ENCODE results near the gene CIB4.

Gene CIB4

GRCh38 chr2:26674002-26674751 is 33.0 kb upstream of the CIB4 start:
- TF ChIP-seq, protein P1, sequence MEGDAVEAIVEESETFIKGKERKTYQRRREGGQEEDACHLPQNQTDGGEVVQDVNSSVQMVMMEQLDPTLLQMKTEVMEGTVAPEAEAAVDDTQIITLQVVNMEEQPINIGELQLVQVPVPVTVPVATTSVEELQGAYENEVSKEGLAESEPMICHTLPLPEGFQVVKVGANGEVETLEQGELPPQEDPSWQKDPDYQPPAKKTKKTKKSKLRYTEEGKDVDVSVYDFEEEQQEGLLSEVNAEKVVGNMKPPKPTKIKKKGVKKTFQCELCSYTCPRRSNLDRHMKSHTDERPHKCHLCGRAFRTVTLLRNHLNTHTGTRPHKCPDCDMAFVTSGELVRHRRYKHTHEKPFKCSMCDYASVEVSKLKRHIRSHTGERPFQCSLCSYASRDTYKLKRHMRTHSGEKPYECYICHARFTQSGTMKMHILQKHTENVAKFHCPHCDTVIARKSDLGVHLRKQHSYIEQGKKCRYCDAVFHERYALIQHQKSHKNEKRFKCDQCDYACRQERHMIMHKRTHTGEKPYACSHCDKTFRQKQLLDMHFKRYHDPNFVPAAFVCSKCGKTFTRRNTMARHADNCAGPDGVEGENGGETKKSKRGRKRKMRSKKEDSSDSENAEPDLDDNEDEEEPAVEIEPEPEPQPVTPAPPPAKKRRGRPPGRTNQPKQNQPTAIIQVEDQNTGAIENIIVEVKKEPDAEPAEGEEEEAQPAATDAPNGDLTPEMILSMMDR (IDR thresholded peaks at IDR 0.05; ENCODE audit: control insufficient read depth, insufficient read depth, low read depth, low read length, missing control alignments), result no peak
- no peak for DNase-seq (ENCODE audit: low read depth)
- H3K4me3 ChIP-seq (ENCODE audit: control insufficient read depth, low read depth, low read length), result no peak overlapping the region

DNA sequence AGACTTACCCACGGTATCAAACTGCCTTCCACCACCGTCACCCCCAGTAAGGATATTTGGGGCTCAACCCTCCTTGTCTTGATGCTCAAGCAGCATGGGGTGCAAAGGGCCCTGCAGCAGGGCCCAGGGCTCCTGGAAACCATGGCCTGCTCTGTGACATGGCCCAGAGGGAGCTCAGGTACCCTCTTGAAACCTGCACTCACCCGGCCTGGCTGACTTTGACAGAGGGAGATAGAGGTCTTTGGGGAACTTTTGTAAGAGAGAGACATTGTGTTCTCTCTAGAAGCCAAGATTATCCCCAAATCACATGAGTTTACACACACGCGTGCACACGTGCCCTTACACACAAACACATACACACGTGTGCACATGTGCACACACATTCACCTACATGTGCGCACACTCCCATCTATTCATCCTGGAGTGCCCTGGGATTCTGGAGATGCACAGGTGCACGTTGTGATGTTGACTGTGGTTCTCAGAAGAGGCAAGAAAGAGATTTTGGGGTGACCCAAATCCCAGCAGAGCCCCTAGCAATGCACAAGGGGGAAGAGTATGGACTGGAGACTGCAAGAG is 31.7 kb upstream of the CIB4 start:
- DNase-seq (ENCODE audit: low read depth), result no peak
- TF ChIP-seq, protein P1 (IDR thresholded peaks at IDR 0.05; ENCODE audit: control insufficient read depth, insufficient read depth, low read depth, low read length, missing control alignments), result no peak
- H3K4me3 ChIP-seq (ENCODE audit: control insufficient read depth, low read depth, low read length), result no peak overlapping the region

GRCh38 chr2:26672112-26672817 is 31.1 kb upstream of the CIB4 start:
- H3K4me3 ChIP-seq (ENCODE audit: control insufficient read depth, low read depth, low read length), result no peak overlapping the region
- no peak for DNase-seq (ENCODE audit: low read depth)
- TF ChIP-seq, protein P1 (IDR thresholded peaks at IDR 0.05; ENCODE audit: control insufficient read depth, insufficient read depth, low read depth, low read length, missing control alignments), result no peak

- H3K4me3 ChIP-seq (ENCODE audit: control insufficient read depth, low read depth, low read length), result no peak overlapping the region
- no peak for DNase-seq (ENCODE audit: low read depth)
- TF ChIP-seq, protein P1 (IDR thresholded peaks at IDR 0.05; ENCODE audit: control insufficient read depth, insufficient read depth, low read depth, low read length, missing control alignments), result no peak
Measured at GRCh38 chr2:26671691-26672090, 30.5 kb upstream of the CIB4 start.

- H3K4me3 ChIP-seq (ENCODE audit: control insufficient read depth, low read depth, low read length), result no peak overlapping the region
- TF ChIP-seq, protein P1 (IDR thresholded peaks at IDR 0.05; ENCODE audit: control insufficient read depth, insufficient read depth, low read depth, low read length, missing control alignments), result no peak
- DNase-seq (ENCODE audit: low read depth), result no peak
Measured at GRCh38 chr2:26670931-26671460, 29.8 kb upstream of the CIB4 start.

DNA sequence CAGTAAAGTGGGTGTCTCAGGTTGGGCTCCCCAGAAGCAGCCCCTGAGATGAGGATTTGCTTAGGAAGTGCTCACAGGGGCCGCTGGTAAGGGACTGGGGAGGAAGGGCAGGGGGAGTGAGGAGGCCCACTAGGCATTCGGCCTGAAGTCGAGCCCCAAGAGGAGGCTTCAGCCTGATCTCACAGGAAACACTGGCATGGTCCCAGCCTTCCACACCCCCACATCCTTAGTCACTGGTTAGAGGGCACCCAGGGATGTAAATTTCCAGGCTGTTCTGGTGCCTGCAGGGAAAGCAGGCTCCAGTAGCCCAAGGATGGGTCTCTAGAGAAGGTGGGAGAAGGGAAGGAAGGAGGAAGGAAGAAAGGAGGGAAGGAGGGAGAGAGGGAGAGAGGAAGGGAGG is 29.0 kb upstream of the CIB4 start:
- peak; percentile 17 for DNase-seq (ENCODE audit: low read depth)
- TF ChIP-seq, protein P1 (IDR thresholded peaks at IDR 0.05; ENCODE audit: control insufficient read depth, insufficient read depth, low read depth, low read length, missing control alignments), result no peak
- H3K4me3 ChIP-seq (ENCODE audit: control insufficient read depth, low read depth, low read length), result no peak overlapping the region
